Stromal cell of bone marrow (primary cell): ENCODE results near the gene HBG2.
"Not testable (repeated sequence)": the region's sequence is repeated elsewhere in the genome, so short reads cannot be mapped to it uniquely, and the experiment has no call there.

Experiments
- DNase-seq: peaks from one replicate; pipeline ENCODE4 v3.0.0-alpha.2; 2012; ENCODE audit warnings: low read depth

HBG2 gene

DNA sequence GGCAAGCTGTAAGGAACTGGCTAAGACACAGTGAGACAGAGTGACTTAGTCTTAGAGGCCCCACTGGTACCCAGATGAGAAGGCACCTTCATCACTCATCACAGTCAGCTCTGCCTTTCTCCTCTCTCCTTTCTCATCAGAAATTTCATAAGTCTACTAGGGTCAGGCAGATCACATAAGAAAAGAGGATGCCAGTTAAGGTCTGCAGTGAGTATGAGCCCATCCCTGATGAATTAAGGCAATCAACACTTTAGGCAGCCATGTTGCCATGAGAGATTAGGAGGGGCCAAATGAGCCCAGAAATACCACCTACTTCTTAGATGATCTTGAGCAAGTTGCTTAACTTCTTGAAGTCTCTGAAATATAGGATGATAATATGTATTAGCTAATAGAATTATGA, 27.0 kb upstream of the HBG2 start:
- no peak for DNase-seq

DNA sequence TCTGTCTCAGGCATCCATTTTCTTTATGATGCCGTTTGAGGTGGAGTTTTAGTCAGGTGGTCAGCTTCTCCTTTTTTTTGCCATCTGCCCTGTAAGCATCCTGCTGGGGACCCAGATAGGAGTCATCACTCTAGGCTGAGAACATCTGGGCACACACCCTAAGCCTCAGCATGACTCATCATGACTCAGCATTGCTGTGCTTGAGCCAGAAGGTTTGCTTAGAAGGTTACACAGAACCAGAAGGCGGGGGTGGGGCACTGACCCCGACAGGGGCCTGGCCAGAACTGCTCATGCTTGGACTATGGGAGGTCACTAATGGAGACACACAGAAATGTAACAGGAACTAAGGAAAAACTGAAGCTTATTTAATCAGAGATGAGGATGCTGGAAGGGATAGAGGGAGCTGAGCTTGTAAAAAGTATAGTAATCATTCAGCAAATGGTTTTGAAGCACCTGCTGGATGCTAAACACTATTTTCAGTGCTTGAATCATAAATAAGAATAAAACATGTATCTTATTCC, 26.1 kb upstream of the HBG2 start:
- DNase-seq, result peak; percentile 100

DNA sequence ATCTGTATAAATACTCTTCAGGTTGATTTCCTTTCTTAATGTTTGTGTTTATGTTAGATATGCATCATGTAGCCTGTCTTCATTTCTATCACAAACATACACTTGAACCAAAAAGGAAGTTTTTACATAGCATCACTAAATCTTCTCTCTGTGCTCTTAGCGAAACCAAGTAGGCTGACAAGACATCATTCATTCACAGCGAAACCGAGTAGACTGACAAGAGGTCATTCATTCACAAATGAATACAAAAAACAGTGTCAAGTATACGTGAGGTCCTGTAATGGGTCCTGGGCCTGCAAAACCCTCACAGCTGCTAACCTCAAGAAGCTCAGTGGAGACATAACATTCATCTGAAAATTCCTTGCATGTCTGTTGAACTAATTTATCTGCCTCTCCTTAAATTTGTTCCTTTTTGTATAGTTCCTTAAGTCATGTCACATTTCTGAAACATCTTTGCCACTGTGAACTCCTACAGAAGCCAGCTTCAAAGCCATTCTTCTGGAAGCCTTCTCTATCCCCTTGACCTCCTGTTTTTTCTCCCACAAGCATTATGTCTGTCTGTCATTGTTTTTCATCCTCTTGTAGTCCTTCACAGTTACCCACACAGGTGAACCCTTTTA, 25.0 kb upstream of the HBG2 start:
- DNase-seq, result no peak

DNA sequence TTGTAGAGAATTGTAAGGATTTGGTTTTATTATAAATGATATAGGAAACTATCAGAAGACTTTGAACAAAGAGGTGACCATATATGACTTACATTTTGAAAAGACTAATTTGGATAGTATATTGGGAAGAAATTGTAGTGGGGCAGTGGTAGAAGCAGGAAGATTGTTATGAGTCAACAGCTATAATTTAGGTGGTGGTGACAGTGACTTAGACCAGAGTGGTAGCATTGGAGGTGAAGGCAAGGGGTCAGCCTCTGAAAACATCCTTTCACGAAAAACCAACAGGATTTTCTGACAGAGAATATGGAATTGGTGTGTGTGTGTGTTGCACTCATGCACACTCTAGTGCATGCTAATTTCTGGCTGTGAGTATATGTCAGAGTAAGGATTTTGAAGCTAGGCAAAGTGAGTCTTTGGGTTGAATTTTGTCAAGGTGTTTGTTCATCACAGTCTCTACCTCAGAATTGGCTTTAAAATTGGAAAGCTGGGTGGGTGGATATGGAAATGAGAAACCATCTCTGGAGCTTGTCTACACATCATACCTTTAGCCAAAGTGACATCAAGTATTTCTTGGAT, 23.3 kb upstream of the HBG2 start:
- no peak for DNase-seq

DNA sequence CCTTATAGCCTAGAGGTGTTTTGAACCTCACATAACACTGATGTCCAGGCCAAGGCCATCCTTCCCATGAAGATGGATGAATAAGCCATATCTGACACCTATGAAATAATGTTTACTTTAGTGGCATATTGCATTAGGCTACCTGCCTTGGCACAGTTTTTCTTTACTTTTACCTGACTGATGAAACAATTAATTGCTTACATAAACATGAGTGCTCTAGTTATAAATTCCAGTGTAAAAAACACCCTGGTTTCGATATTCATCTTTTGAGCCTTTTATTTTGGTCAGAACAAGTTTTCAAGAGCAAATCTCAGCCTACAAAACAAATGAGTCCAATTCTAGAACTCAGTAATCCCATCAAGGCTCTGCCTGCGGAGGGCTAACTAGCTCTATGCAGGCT, 22.1 kb upstream of the HBG2 start:
- DNase-seq, result no peak

DNA sequence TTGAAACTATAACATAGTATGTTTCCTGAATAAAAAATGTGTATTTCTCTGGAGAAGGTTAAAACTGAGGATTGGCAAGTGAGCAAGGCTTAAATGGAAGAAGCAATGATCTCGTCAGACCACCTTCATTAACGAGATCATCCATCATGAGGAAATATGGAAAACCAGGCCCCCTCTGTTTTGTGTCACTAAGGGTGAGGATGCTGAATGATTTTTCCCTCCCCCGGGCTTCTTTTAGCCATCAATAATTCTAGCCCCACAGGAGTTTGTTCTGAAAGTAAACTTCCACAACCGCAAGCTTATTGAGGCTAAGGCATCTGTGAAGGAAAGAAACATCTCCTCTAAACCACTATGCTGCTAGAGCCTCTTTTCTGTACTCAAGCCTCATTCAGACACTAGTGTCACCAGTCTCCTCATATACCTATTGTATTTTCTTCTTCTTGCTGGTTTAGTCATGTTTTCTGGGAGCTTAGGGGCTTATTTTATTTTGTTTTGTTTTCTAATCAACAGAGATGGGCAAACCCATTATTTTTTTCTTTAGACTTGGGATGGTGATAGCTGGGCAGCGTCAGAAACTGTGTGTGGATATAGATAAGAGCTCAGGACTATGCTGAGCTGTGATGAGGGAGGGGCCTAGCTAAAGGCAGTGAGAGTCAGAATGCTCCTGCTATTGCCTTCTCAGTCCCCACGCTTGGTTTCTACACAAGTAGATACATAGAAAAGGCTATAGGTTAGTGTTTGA, 21.0 kb upstream of the HBG2 start:
- DNase-seq, result no peak

DNA sequence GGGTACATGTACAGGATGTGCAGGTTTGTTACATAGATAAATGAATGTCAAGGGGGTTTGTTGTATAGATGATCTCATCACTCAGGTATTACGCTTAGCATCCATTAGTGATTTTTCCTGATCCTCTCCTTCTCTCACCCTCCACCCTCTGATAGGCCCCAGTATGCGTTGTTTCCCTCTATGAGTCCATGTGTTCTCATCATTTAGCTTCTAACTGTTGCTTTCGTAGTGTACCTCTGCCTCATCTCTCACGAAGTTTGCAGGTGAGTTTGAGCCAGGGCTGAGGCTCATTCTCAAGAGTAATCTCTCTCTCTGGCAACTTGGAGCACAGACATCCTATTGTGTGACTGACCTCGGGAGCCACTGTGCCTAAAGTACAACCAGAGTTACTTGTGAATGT, 19.8 kb upstream of the HBG2 start:
- DNase-seq, result no peak

DNA sequence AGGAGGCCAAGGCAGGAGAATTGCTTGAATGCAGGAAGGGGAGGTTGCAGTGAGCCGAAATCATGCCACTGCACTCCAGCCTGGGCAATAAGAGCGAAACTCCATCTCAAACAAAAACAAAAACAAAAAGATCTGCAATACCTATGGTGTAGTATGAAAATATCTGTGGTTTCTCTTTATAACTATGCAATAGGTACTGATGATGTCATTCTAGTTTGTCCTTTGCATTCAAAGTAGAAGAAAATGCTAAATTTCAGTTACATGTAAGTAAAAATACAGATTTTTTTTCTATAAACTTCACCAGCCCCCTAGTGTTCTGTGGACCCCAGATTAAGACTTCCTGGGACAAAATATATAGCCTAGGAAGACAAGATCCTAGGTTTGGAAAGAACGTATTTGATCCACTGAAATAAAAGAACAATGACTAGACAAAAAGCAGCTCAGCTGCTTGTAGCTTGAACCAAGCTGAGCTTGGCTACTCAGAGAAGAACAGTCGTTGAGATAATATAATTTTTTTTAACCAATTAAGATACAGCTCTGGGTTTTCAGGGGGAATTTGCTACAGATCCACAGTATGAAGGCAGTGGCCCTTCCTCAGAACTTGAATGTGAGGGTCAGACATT, 17.9 kb upstream of the HBG2 start:
- no peak for DNase-seq

DNA sequence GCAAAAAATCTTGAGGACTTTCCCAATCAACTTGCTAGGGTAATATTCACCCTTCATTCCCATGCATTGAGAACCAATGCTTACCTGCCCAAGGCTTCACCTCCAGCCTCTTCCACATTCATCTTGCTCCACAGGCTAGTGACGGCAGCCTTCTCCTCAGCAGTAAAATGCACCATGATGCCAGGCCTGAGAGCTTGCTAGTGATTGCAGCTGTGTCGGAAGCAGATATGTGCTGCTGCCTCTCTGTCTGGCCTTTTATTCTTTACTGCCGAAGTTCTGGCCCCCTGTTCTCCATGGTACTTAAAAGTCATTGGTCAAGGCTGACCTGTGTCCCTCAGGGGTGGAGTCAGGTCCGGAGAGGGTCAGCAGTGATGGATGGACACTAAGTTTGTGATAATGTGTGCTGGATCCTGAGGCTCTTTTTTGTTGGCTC, 15.2 kb upstream of the HBG2 start, which contains the start of gene HBE1:
Gene HBE1 (minus strand): TSS at position 231 of the 433 bp plus-strand sequence. CDS start 55 bp downstream, at position 176.
- no peak for DNase-seq

DNA sequence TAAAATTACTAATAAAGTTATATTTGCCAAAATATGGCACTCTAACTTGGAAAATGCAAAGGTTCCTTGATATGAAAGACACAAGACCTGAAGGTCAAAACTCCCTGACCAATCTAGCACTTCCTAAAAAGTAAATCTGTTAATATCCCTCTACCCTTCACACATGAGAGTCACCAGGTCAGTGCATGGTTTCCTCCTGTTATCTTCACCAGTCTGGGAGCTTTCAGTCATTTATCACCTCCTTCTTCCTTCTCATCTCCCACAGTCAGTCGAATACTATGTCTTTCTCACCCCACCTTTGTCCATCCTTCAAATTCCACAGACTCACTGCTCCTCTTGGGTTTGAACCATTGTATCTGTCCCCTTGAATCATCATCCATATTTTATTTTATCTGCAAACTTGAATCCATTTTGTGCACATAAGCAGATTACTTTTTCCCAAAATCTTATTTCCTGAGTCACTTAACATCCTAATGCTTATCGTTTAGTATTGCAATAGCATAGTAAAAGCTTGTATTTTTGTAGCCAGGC, 12.5 kb upstream of the HBG2 start:
- DNase-seq, result no peak

DNA sequence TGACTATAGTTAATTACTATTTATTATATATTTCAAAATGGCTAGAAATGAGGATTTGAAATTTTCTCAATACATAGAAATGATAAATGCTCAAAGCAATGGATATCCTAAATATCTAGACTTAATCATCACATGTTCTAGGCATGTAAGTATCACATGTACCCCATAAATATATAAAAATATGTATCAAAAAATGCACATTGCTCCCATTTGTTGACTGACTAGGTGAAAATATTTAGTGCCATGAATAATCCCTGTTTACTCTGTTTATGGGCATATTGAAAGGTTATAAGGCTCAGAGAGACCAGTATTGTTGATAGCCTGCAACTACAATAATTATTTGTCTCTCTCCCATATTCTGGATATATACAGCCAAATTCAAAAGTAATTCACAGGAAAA, 12.0 kb upstream of the HBG2 start:
- no peak for DNase-seq

DNA sequence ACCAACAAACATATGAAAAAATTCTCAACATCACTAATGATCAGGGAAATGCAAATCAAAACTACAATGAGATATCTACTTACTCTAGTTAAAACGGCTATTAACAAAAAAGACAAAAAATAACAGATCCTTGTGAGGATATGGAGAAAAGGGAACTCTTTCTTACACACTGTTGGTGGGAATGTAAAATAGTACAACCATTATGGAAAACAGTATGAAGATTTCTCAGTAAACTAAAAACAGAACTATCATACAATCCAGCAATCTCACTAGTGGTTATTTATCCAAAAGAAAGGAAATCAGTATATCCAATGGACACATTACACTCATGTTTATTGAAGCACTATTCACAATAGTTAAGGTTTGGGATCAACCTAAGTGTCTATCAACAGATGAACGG, 11.3 kb upstream of the HBG2 start:
- DNase-seq, result no peak

DNA sequence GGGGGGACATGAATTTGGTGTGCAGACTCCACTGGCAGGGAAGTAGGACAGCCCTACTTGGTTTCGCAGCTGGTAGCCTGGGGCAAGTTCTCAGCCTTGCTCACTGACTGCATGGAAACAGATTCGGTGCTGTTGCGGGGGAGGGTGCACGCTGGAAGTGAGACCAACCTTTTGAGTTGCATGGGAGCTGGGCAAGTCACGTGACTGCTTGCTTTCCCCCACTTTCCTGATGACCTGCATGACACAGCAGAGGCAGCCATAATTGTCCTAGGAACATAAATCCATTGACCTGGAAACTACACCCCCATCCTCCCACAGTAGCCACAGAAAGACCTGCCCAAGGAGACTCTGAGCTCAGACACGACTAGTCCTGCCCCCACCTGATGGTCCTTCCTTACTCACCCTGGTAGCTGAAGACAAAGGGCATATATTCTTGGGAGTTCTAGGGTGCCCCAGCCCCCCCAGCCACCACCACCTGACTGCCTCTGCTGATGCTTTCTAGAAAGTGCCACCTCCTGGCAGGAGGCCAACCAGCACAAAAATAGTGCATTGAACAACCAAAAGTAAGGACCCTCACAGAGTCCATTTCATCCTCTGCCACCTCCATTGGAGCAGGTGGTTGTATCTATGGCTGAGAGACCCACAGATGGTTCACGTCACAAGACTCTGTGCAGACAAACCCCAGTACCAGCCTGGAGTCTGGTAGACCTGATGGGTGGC, 4.1 kb upstream of the HBG2 start:
- no peak for DNase-seq

DNA sequence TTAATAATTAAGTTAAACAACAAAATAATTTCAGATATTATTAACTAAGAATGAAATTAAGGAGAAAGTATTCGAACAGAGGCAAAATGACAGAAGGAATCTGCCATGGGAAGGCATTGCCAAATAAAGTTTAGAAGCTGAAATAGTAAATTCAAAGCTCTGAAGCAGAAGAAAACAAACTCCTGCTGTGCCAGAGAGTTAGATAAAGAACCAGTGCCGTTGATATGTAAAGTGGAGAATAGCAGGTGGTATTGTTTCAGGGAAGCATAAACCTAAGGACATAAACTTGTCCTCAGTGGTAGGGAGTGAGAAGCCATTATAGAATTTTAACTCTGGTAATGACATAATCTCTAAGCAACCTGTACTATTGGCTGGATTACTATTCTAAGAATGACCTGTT, 2.7 kb upstream of the HBG2 start:
- DNase-seq, result no peak

DNA sequence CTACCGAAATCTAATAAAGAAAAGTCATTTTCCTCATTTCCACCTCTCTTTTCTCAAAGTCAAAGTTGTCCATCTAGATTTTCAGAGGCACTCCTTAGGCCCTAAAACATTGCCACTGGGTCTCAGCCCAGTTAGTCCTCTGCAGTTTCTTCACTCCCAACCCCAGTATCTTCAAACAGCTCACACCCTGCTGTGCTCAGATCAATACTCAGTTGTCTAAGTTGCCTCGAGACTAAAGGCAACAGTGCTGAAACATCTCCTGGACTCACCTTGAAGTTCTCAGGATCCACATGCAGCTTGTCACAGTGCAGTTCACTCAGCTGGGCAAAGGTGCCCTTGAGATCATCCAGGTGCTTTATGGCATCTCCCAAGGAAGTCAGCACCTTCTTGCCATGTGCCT, 558 bp downstream of the HBG2 start:
- not testable (repeated sequence) for DNase-seq

DNA sequence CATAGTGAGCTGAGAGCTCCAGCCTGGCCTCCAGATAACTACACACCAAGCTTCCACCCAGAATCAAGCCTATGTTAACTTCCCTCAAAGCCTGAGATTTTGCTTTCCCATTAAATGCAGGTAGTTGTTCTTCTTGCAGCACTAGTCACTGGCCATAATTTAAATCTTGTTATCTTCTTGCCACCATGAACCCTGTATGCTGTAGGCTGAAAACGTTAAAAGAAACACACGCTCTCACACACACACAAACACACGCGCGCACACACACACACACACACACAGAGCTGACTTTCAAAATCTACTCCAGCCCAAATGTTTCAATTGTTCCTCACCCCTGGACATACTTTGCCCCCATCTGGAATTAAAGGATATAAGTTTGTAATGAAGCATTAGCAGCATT, 1.1 kb downstream of the HBG2 start:
- DNase-seq, result not testable (repeated sequence)

DNA sequence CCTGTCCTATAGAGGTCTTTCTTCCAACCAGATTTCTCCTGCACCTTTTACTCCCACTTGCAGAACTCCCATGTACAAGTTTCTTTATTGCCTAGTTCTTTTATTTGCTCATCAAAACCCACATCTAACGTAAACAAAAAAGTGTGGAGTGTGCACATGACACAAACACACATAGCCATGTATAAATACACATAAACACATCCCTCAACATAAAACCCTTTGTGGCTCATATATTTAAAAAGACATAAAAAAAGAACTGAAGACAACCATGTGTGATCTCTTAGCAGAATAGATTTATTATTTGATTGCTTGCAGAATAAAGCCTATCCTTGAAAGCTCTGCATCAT, 1.7 kb downstream of the HBG2 start:
- DNase-seq, result no peak

DNA sequence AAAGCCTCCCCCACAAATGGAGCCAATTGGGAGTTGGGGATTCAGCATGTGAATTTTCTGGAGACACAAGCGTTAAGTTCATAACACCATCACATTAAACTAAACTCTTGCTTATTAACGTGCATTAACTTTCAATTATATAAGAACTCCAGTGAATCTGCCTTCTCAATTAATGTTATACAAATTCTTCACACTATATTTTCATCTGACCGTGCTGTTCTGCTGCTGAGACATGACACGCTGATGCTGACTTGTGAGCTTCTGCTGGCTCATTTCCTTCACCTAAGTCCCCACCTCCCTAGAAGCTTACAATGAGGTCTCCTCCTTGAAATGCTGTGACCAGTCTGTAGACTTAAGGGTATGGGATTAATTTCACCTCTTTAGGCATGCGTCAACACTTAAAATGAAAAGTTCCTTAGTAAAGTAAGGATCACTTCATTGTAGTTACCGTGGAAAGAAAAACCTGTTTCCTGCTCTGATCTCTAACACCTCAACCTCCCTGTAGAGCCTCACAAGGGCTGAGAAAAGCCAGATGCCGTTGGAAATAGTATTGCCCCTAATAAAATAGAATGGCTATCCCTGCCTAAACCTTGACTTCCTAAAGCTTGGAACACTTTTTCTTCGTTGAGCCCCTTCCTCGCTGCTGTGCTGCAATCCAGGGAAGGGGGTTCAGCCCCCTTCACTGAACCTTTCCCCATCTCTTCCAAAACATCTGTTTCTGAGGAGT, 2.2 kb downstream of the HBG2 start:
- DNase-seq, result no peak

DNA sequence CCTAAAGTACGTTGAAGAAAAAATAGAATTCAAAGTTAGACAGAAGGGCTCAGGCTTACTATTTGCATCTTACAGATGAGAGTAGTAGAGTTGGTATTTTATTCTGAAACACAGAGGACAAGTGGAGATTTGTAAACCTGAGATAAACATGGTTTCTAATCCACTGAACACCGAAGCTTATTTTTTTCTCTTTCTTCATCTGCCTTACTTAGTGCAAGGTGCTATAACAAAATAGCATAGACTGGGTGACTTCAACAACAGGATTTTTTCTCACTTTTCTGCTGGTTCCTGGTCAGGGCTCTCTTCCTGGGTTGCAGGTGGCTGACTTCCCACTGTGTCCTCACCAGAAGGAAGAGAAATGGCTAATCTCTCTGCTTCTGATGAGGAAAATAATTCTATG, 2.8 kb downstream of the HBG2 start:
- no peak for DNase-seq

DNA sequence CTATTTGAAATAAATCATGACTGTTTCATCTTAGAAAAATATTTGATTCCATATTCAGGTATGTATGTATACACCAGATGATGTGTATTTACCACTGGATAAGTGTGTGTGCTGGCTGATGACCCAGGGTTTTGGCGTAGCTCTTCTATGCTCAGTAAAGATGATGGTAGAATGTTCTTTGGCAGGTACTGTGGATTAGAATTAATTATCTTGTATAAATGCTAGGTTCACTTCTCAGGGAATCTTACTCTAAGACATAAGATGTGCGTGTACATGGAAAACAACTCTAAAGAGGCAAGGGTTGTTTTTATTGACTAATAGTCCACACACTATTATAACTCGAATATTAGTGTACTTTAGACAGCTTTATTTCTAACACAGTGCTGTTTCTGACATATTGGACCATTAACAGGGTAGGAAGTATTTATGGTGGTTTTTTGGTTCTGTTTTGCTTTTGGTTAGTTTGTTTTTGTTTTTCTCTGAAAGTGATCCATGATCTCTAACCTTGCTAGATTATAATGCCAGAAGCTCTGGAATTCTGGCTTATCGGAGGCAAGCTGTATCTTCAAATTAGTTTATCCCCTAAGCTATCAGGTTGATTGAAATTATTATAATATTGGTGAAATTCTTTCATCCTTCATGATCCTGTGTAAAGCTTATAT, 3.9 kb downstream of the HBG2 start:
- no peak for DNase-seq
